CD14-positive monocyte (primary cell): ENCODE measurements around the gene GRAMD1A. TPM values are rescaled to one million over a fixed set of nuclear protein-coding genes. Genes with fewer than 3 reads are reported as not detected.
"Not testable (repeated sequence)": the region's sequence is repeated elsewhere in the genome, so short reads cannot be mapped to it uniquely, and the experiment has no call there.

ENCODE experiments used
- DNase-seq, 3 donors: peaks; one replicate each; pipeline ENCODE4 v3.0.0-alpha.2; 2011 to 2022
- H2AFZ ChIP-seq: 2 replicates; pipeline ENCODE4 v1.6.0; 2012; ENCODE audit warnings: mild to moderate bottlenecking, low read depth, low read length, inconsistent platforms; ENCODE audit not compliant: insufficient read depth, poor library complexity, severe bottlenecking
- H3K27ac ChIP-seq, 2 donors: 1 replicate in 1 of 2; 2 replicates in 1 of 2; pipeline ENCODE4 v1.5.1; 2012 to 2013; ENCODE audit warnings: low read length in 2 of 2, control low read depth in 1 of 2, inconsistent platforms in 1 of 2, low read depth in 1 of 2, mild to moderate bottlenecking in 1 of 2
- H3K27me3 ChIP-seq, 2 donors: one replicate each; pipeline versions ENCODE4 v1.6.0 to v1.6.1; 2011 to 2013; ENCODE audit warnings: low read length in 2 of 2; ENCODE audit not compliant: control insufficient read depth in 2 of 2, insufficient read depth in 2 of 2
- H3K36me3 ChIP-seq, 2 donors: replicated peaks in 1 of 2; 1 replicate in 1 of 2; 2 replicates in 1 of 2; pipeline versions ENCODE4 v1.5.1 to v1.6.1; 2012 to 2013; ENCODE audit warnings: low read length in 2 of 2, control low read depth in 1 of 2, inconsistent platforms in 1 of 2, mild to moderate bottlenecking in 1 of 2; ENCODE audit not compliant: insufficient read depth in 2 of 2, control insufficient read depth in 1 of 2
- H3K4me1 ChIP-seq, 2 donors: 1 replicate in 1 of 2; 2 replicates in 1 of 2; pipeline versions ENCODE4 v1.5.1 to v1.6.1; 2012 to 2013; ENCODE audit warnings: low read length in 2 of 2, control low read depth in 1 of 2, inconsistent platforms in 1 of 2, mild to moderate bottlenecking in 1 of 2, moderate library complexity in 1 of 2; ENCODE audit not compliant: insufficient read depth in 2 of 2, control insufficient read depth in 1 of 2
- H3K4me2 ChIP-seq: replicated peaks from 2 replicates; pipeline ENCODE3; 2012; ENCODE audit warnings: low read length, moderate library complexity, mild to moderate bottlenecking; ENCODE audit not compliant: poor library complexity, severe bottlenecking; ENCODE audit errors: extremely low read depth
- H3K4me3 ChIP-seq, 3 experiments: fragments of 200-600 bp in 1 of 3; sonication (generic) in 1 of 3; replicated peaks in 1 of 3; 1 replicate in 2 of 3; 2 replicates in 1 of 3; pipeline ENCODE4 v1.5.1; 2011 to 2013; ENCODE audit warnings: low read length in 3 of 3, mild to moderate bottlenecking in 3 of 3, control low read depth in 2 of 3, low read depth in 2 of 3, inconsistent platforms in 1 of 3, moderate library complexity in 1 of 3
- H3K79me2 ChIP-seq: 2 replicates; pipeline ENCODE4 v1.6.0; 2012; ENCODE audit warnings: mild to moderate bottlenecking, control low read depth, inconsistent platforms, low read length, moderate library complexity; ENCODE audit not compliant: insufficient read depth
- H3K9ac ChIP-seq: 2 replicates; pipeline ENCODE4 v1.6.0; 2017; ENCODE audit warnings: low read length, mild to moderate bottlenecking; ENCODE audit not compliant: insufficient read depth, poor library complexity, severe bottlenecking
- H3K9me3 ChIP-seq, 2 donors: replicated peaks in 1 of 2; 1 replicate in 1 of 2; 2 replicates in 1 of 2; pipeline versions ENCODE4 v1.5.1 to v1.6.1; 2012 to 2013; ENCODE audit warnings: low read length in 2 of 2, control low read depth in 1 of 2; ENCODE audit not compliant: control insufficient read depth in 1 of 2, insufficient read depth in 1 of 2
- H4K20me1 ChIP-seq: 2 replicates; pipeline ENCODE4 v1.6.0; 2012; ENCODE audit warnings: mild to moderate bottlenecking, low read length, control low read depth, moderate library complexity; ENCODE audit not compliant: insufficient read depth
- H3K27ac Mint-ChIP-seq, 7 donors: one replicate each; pipeline ENCODE4 v1.8.0; 2020; ENCODE audit warnings: mild to moderate bottlenecking in 7 of 7, mixed read lengths in 7 of 7, moderate library complexity in 6 of 7, inconsistent platforms in 2 of 7
- H3K27me3 Mint-ChIP-seq, 3 donors: one replicate each; pipeline ENCODE4 v1.8.0; 2021 to 2022; ENCODE audit warnings: low read depth in 3 of 3, mild to moderate bottlenecking in 3 of 3, mixed read lengths in 3 of 3, moderate library complexity in 3 of 3, inconsistent platforms in 1 of 3
- H3K36me3 Mint-ChIP-seq, 2 donors: one replicate each; pipeline ENCODE4 v1.8.0; 2020; ENCODE audit warnings: mixed read lengths in 2 of 2, inconsistent platforms in 1 of 2, mild to moderate bottlenecking in 1 of 2
- H3K4me1 Mint-ChIP-seq: one replicate; pipeline ENCODE4 v1.8.0; 2020; ENCODE audit warnings: mild to moderate bottlenecking, mixed read lengths
- H3K4me3 Mint-ChIP-seq, 2 donors: one replicate each; pipeline ENCODE4 v1.8.0; 2020; ENCODE audit warnings: mild to moderate bottlenecking in 2 of 2, mixed read lengths in 2 of 2, moderate library complexity in 1 of 2
- H3K9me3 Mint-ChIP-seq, 7 donors: one replicate each; pipeline ENCODE4 v1.8.0; 2020 to 2022; ENCODE audit warnings: mixed read lengths in 7 of 7, mild to moderate bottlenecking in 6 of 7, moderate library complexity in 6 of 7, inconsistent platforms in 2 of 7
- CTCF ChIP-seq: fragments of 200-600 bp; IDR thresholded peaks from one replicate; pipeline ENCODE4 v1.8.0; 2022; ENCODE audit warnings: antibody characterized with exemption, mild to moderate bottlenecking
- WGBS: methylation state at CpG from one replicate; pipeline ENCODE4 v1.1.5; 2013; ENCODE audit warnings: missing lambda C conversion rate; ENCODE audit not compliant: insufficient coverage; 5-methylcytosine and 5-hydroxymethylcytosine counted together
- intact Hi-C, 2 donors: fragments of 100-400 bp; cut with micrococcal nuclease; formaldehyde crosslinking; loops; one replicate each; pipeline versions ENCODE4 v1.15.0 to v1.15.1; 2023
- polyA plus RNA-seq, 3 donors: library from polyadenylated mRNA; depleted of rRNA in 1 of 3; unstranded in 2 of 3; stranded (reverse) in 1 of 3; fragments of 300-500 nt in 2 of 3; fragments of >200 nt in 1 of 3; fragmentation: Illumina TruSeq in 2 of 3; gene quantifications; 1 replicate in 2 of 3; 2 replicates in 1 of 3; pipeline ENCODE4 v1.2.3, GENCODE V29; 2012 to 2021

The GRAMD1A gene
- polyA plus RNA-seq, 3 donors = 9.3 to 73.9 (median 15.1) TPM

GRCh38 chr19:35027009-35027408 lies 26.9 kb downstream of the GRAMD1A start:
- Mint-ChIP-seq H3K9me3 (peaks cover 0 to 6% (median 4%) of the 10 kb centered on the region in 7 donors), H3K4me3 (no peak overlapping the region), H3K4me1 (peaks cover 27% of the 10 kb centered on the region), H3K27ac (no peak overlapping the region), H3K27me3 (peaks cover 22 to 28% (median 23%) of the 10 kb centered on the region in 3 donors), H3K36me3 (peaks cover 63 to 67% of the 10 kb centered on the region in 2 donors)
- H4K20me1 ChIP-seq = peaks cover 20% of the 10 kb centered on the region
- H3K9ac ChIP-seq = no peak overlapping the region
- no peak overlapping the region for H3K4me2 ChIP-seq
- peaks cover 56 to 65% of the 10 kb centered on the region in 2 donors for H3K36me3 ChIP-seq
- H3K4me1 ChIP-seq = peaks cover 21 to 32% of the 10 kb centered on the region in 2 donors
- H2AFZ ChIP-seq = no peak overlapping the region
- H3K9me3 ChIP-seq = no peaks in the 10 kb centered on the region
- DNase-seq = no peak
- no peak overlapping the region for H3K27ac ChIP-seq
- WGBS = 100% methylated on average over 2 of the region's 8 CpGs
- H3K79me2 ChIP-seq = no peaks in the 10 kb centered on the region
- H3K27me3 ChIP-seq = peaks cover 11 to 24% of the 10 kb centered on the region in 2 donors
- no peak for TF ChIP-seq CTCF
- no peak overlapping the region for H3K4me3 ChIP-seq
- intact Hi-C loops = no loop called here

- peaks cover 13% of the 10 kb centered on the region for H4K20me1 ChIP-seq
- no peak overlapping the region for H3K4me2 ChIP-seq
- intact Hi-C loops = no loop called here
- DNase-seq = no peak
- Mint-ChIP-seq H3K27me3 (peaks cover 32 to 38% (median 32%) of the 10 kb centered on the region in 3 donors), H3K9me3 (peaks cover 0 to 6% (median 4%) of the 10 kb centered on the region in 7 donors), H3K36me3 (peaks cover 56 to 58% of the 10 kb centered on the region in 2 donors), H3K4me1 (peaks cover 20% of the 10 kb centered on the region), H3K4me3 (no peak overlapping the region), H3K27ac (peak overlapping the region in 1 of 7 donors; percentile 66)
- no peaks in the 10 kb centered on the region for H3K9me3 ChIP-seq
- WGBS = 84% methylated on average over 4 of the region's 7 CpGs
- no peak for TF ChIP-seq CTCF
- H3K79me2 ChIP-seq = no peaks in the 10 kb centered on the region
- no peak overlapping the region for H2AFZ ChIP-seq
- no peak overlapping the region for H3K4me3 ChIP-seq
- H3K36me3 ChIP-seq = peaks cover 50 to 55% of the 10 kb centered on the region in 2 donors
- H3K4me1 ChIP-seq = peaks cover 15 to 24% of the 10 kb centered on the region in 2 donors
- no peak overlapping the region for H3K9ac ChIP-seq
- H3K27ac ChIP-seq = no peak overlapping the region
- peaks cover 14 to 34% of the 10 kb centered on the region in 2 donors for H3K27me3 ChIP-seq
Observed at GRCh38 chr19:35027851-35028599, 27.9 kb downstream of the GRAMD1A start.

- not testable (repeated sequence) for H3K9me3 Mint-ChIP-seq
- no CpG with 5 or more reads among the region's 3 CpGs for WGBS
Observed at GRCh38 chr19:35028600-35028885, 28.4 kb downstream of the GRAMD1A start.

More at GRCh38 chr19:35028600-35028885, 28.4 kb downstream of the GRAMD1A start:
- H3K27ac ChIP-seq, H3K4me3 ChIP-seq, H3K4me3 Mint-ChIP-seq, H4K20me1 ChIP-seq, DNase-seq, H3K9me3 ChIP-seq, H3K79me2 ChIP-seq, H3K27ac Mint-ChIP-seq, H2AFZ ChIP-seq, intact Hi-C loops, H3K4me2 ChIP-seq, H3K9ac ChIP-seq: not testable (repeated sequence)
- Mint-ChIP-seq H3K27me3 (peaks cover 32 to 43% (median 35%) of the 10 kb centered on the region in 3 donors), H3K4me1 (peaks cover 15% of the 10 kb centered on the region), H3K36me3 (peaks cover 52% of the 10 kb centered on the region in 2 donors)
- Histone ChIP-seq H3K36me3 (peaks cover 48 to 50% of the 10 kb centered on the region in 2 donors), H3K27me3 (peaks cover 14 to 37% of the 10 kb centered on the region in 2 donors), H3K4me1 (peaks cover 10 to 19% of the 10 kb centered on the region in 2 donors)
